ENCODE measurements around the gene AADACL3. TPM values are rescaled to one million over a fixed set of nuclear protein-coding genes. Genes with fewer than 3 reads are reported as not detected.

AADACL3 gene
- total RNA-seq, 1 donor from 2014 or later = 0.05 TPM

DNA sequence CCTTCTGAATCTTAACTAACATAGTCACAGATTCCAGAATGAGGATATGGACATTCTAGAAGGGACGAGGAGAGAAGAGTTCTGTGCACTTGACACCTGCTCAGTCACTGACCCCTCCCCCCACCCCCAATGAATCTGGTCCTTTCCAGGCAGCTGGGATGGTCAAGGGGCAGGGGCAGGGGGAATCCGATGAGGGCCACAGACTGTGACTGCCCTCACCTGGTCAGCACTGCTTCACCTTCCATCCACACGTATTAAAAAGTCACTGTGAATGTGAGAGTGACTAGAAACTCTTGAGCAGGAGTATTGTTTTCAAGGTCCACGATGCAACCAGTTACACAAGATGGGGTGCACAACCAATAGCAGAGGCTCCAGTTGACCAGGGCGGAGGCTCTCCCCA, 48.1 kb downstream of the AADACL3 start:
- Mint-ChIP-seq H3K4me1 (ENCODE audit: low read depth, unreplicated experiment) (no peaks in the 10 kb centered on the region), H3K4me3 (ENCODE audit: unreplicated experiment) (no peak overlapping the region), H3K27ac (ENCODE audit: unreplicated experiment) (no peak overlapping the region), H3K9me3 (ENCODE audit: unreplicated experiment) (peaks cover 3% of the 10 kb centered on the region), H3K27me3 (ENCODE audit: low read depth, unreplicated experiment) (peaks cover 25% of the 10 kb centered on the region), H3K36me3 (ENCODE audit: low read depth, unreplicated experiment) (no peaks in the 10 kb centered on the region)
- no peak overlapping the region for H3K4me3 ChIP-seq (ENCODE audit: insufficient read depth, low read depth, low read length)
- H4K20me1 ChIP-seq (ENCODE audit: insufficient read depth, low read length) = no peaks in the 10 kb centered on the region
- TF ChIP-seq, protein P1, sequence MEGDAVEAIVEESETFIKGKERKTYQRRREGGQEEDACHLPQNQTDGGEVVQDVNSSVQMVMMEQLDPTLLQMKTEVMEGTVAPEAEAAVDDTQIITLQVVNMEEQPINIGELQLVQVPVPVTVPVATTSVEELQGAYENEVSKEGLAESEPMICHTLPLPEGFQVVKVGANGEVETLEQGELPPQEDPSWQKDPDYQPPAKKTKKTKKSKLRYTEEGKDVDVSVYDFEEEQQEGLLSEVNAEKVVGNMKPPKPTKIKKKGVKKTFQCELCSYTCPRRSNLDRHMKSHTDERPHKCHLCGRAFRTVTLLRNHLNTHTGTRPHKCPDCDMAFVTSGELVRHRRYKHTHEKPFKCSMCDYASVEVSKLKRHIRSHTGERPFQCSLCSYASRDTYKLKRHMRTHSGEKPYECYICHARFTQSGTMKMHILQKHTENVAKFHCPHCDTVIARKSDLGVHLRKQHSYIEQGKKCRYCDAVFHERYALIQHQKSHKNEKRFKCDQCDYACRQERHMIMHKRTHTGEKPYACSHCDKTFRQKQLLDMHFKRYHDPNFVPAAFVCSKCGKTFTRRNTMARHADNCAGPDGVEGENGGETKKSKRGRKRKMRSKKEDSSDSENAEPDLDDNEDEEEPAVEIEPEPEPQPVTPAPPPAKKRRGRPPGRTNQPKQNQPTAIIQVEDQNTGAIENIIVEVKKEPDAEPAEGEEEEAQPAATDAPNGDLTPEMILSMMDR (IDR thresholded peaks at IDR 0.05; ENCODE audit: insufficient read depth, low read depth, low read length) = no peak
- no peak for TF ChIP-seq EZH2 (IDR thresholded peaks at IDR 0.05; ENCODE audit: insufficient read depth, low read length)
- DNase-seq (ENCODE audit: low read depth) (no peak), FAIRE-seq (no peak)
- H2AFZ ChIP-seq (ENCODE audit: low read depth, low read length) = no peak overlapping the region
- no peaks in the 10 kb centered on the region for H3K27me3 ChIP-seq (ENCODE audit: insufficient read depth, low read length)
- H3K27ac ChIP-seq (ENCODE audit: low read depth, low read length) = no peak overlapping the region
- no peaks in the 10 kb centered on the region for H3K4me1 ChIP-seq (ENCODE audit: insufficient read depth, low read length)
- no peak overlapping the region for H3K9ac ChIP-seq (ENCODE audit: low read length)
- H3K9me3 ChIP-seq (ENCODE audit: insufficient read depth, low read depth, low read length) = peaks cover 6% of the 10 kb centered on the region
- no peaks in the 10 kb centered on the region for H3K36me3 ChIP-seq (ENCODE audit: insufficient read depth, low read length)
- no peak overlapping the region for H3K4me2 ChIP-seq (ENCODE audit: low read length)
- no peaks in the 10 kb centered on the region for H3K79me2 ChIP-seq (ENCODE audit: insufficient read depth, low read length)

DNA sequence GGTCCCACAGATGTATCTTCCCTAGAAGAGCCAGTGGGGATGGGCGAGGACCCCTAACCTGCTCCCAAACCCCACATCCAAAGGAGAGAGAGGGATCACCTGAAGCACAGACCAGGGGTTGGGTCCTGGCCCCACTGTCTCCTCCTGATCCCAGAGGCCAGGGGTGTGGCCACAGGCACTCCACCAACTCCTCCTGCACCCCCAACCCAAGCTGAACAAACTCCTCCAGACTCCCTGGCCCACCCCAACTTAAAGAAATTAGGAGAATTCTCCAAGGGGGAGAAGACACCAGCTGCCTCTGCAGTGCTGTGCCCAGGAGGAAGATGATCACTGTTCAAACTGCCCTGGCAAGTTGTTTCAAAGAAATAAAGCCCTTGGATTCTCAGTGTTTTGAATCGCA, 53.1 kb downstream of the AADACL3 start:
- no peaks in the 10 kb centered on the region for H3K36me3 Mint-ChIP-seq (ENCODE audit: low read depth, unreplicated experiment)
- H3K4me3 ChIP-seq (ENCODE audit: insufficient read depth, low read depth, low read length) = no peak overlapping the region
- no peak overlapping the region for H3K27ac ChIP-seq (ENCODE audit: low read depth, low read length)
- H4K20me1 ChIP-seq (ENCODE audit: insufficient read depth, low read length) = no peaks in the 10 kb centered on the region
- no peak overlapping the region for H3K4me2 ChIP-seq (ENCODE audit: low read length)
- no peaks in the 10 kb centered on the region for H3K79me2 ChIP-seq (ENCODE audit: insufficient read depth, low read length)
- peaks cover 3% of the 10 kb centered on the region for H3K9me3 ChIP-seq (ENCODE audit: insufficient read depth, low read depth, low read length)
- H2AFZ ChIP-seq (ENCODE audit: low read depth, low read length) = no peak overlapping the region
- no peak overlapping the region for H3K9ac ChIP-seq (ENCODE audit: low read length)
- peaks cover 23% of the 10 kb centered on the region for H3K27me3 Mint-ChIP-seq (ENCODE audit: low read depth, unreplicated experiment)
- DNase-seq (ENCODE audit: low read depth) (no peak), FAIRE-seq (no peak)
- no peaks in the 10 kb centered on the region for H3K36me3 ChIP-seq (ENCODE audit: insufficient read depth, low read length)
- no peaks in the 10 kb centered on the region for H3K4me1 Mint-ChIP-seq (ENCODE audit: low read depth, unreplicated experiment)
- H3K4me1 ChIP-seq (ENCODE audit: insufficient read depth, low read length) = no peaks in the 10 kb centered on the region
- H3K27ac Mint-ChIP-seq (ENCODE audit: unreplicated experiment) = no peak overlapping the region
- no peaks in the 10 kb centered on the region for H3K27me3 ChIP-seq (ENCODE audit: insufficient read depth, low read length)
- H3K9me3 Mint-ChIP-seq (ENCODE audit: unreplicated experiment) = peaks cover 3% of the 10 kb centered on the region
- TF ChIP-seq EZH2 (IDR thresholded peaks at IDR 0.05; ENCODE audit: insufficient read depth, low read length) = no peak
- TF ChIP-seq, protein P1 (IDR thresholded peaks at IDR 0.05; ENCODE audit: insufficient read depth, low read depth, low read length) = no peak
- H3K4me3 Mint-ChIP-seq (ENCODE audit: unreplicated experiment) = no peak overlapping the region

DNA sequence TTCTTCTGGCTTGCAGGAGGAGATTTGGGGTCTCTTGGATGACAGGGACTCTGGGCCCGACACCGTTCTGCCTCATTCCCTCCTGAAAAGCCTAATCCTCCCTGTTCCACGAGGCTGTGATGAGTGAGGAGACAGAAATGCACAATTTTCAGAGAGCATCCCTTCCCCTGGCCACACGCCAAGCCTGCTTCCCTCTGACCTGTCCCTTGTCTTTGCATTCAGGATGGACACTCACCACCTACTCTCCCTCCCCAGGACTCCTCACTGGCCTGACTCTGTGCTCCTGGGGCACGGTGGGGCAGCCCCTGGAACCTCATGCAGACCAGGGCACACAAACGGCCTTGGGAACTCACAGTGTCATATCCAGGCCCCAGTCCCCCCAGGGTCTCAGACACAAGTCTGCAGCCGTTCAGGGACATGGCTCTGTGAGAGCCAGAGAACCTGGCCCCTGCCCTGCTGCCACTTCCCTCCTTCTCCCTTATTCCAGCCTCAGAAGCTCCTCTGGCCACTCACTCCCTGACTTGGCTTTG, 54.1 kb downstream of the AADACL3 start:
- Histone ChIP-seq H3K27ac (ENCODE audit: low read depth, low read length) (no peak overlapping the region), H3K36me3 (ENCODE audit: insufficient read depth, low read length) (no peaks in the 10 kb centered on the region), H3K9ac (ENCODE audit: low read length) (no peak overlapping the region), H3K4me1 (ENCODE audit: insufficient read depth, low read length) (no peaks in the 10 kb centered on the region), H3K4me3 (ENCODE audit: insufficient read depth, low read depth, low read length) (no peak overlapping the region), H2AFZ (ENCODE audit: low read depth, low read length) (no peak overlapping the region), H3K4me2 (ENCODE audit: low read length) (no peak overlapping the region), H4K20me1 (ENCODE audit: insufficient read depth, low read length) (no peaks in the 10 kb centered on the region), H3K9me3 (ENCODE audit: insufficient read depth, low read depth, low read length) (peaks cover 3% of the 10 kb centered on the region), H3K79me2 (ENCODE audit: insufficient read depth, low read length) (no peaks in the 10 kb centered on the region), H3K27me3 (ENCODE audit: insufficient read depth, low read length) (no peaks in the 10 kb centered on the region)
- no peak overlapping the region for H3K4me3 Mint-ChIP-seq (ENCODE audit: unreplicated experiment)
- FAIRE-seq (no peak), DNase-seq (ENCODE audit: low read depth) (no peak)
- peaks cover 3% of the 10 kb centered on the region for H3K9me3 Mint-ChIP-seq (ENCODE audit: unreplicated experiment)
- no peaks in the 10 kb centered on the region for H3K36me3 Mint-ChIP-seq (ENCODE audit: low read depth, unreplicated experiment)
- TF ChIP-seq, protein P1 (IDR thresholded peaks at IDR 0.05; ENCODE audit: insufficient read depth, low read depth, low read length) = no peak
- TF ChIP-seq EZH2 (IDR thresholded peaks at IDR 0.05; ENCODE audit: insufficient read depth, low read length) = no peak
- peaks cover 23% of the 10 kb centered on the region for H3K27me3 Mint-ChIP-seq (ENCODE audit: low read depth, unreplicated experiment)
- no peak overlapping the region for H3K27ac Mint-ChIP-seq (ENCODE audit: unreplicated experiment)
- no peaks in the 10 kb centered on the region for H3K4me1 Mint-ChIP-seq (ENCODE audit: low read depth, unreplicated experiment)

Data from astrocyte (in vitro differentiated cells and primary cell).